ENCODE data around the gene ACVR1. TPM values are rescaled to one million over a fixed set of nuclear protein-coding genes. Genes with fewer than 3 reads are reported as not detected.

Gene ACVR1
- total and polyA plus RNA-seq, 2 experiments from 2014 or later, result 8.9 to 21.5 TPM

DNA sequence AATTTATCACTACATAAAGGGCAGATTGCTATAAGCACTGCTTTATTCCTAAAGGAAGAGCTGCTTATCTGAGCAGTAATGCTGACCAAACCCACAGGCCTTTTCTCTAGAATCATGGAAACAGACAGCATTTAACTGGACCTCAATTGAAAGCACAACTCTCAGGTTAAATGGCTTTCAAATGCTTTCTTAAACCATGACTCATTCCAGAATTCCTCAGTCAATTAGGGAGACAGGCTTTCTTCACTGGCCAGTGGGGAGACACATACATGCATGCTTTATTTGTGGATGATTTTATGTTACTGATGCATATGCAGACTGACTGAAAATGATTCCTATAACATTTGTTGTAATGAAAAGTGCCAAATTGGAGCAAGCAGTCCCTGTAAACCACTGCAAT, 114.6 kb downstream of the ACVR1 start:
- Histone ChIP-seq H3K27me3 (ENCODE audit: insufficient read depth) (no peaks in the 10 kb centered on the region), H3K9me2 (ENCODE audit: insufficient read depth) (0 out of 2 replicates have a peak, but pooled peaks cover 5% of the 10 kb centered on the region), H2AFZ (no peak overlapping the region), H4K20me1 (replicated peaks; ENCODE audit: insufficient read depth) (no peaks in the 10 kb centered on the region), H3K27ac (ENCODE audit: low read depth) (peak overlapping the region; percentile 51), H3K4me1 (ENCODE audit: insufficient read depth) (peaks cover 26% of the 10 kb centered on the region), H3K79me2 (replicated peaks; ENCODE audit: insufficient read depth) (peaks cover 15% of the 10 kb centered on the region), H3K4me2 (0 out of 2 replicates have a peak overlapping the region, but pooled peaks have one; percentile 17), H3K36me3 (ENCODE audit: insufficient read depth) (peaks cover 3% of the 10 kb centered on the region; the same call in 1 of the 2 replicates), H3F3A (replicated peaks; ENCODE audit: low read depth) (no peaks in the 10 kb centered on the region), H3K4me3 (no peak overlapping the region)
- ATAC-seq, result peak; percentile 41; the same call in 2 of the 3 replicates
- no peak overlapping the region for H3K4me3 Mint-ChIP-seq
- H3K27ac Mint-ChIP-seq, result no peak overlapping the region
- H3K36me3 Mint-ChIP-seq (ENCODE audit: low read depth), result peaks cover 50% of the 10 kb centered on the region
- no peak for TF ChIP-seq STAT1 (IDR thresholded peaks at IDR 0.05; ENCODE audit: unreplicated experiment)
- TF ChIP-seq POLR2AphosphoS5 (IDR thresholded peaks at IDR 0.05; ENCODE audit: low read depth), result no peak
- no peak for TF ChIP-seq ZNF462 (CRISPR knock-in tag; IDR thresholded peaks at IDR 0.05)
- no peak for TF ChIP-seq ETS1 (IDR thresholded peaks at IDR 0.05)
- no peak for TF ChIP-seq EZH2 (IDR thresholded peaks at IDR 0.05; ENCODE audit: low read depth, unreplicated experiment)
- TF ChIP-seq JUNB (IDR thresholded peaks at IDR 0.05; ENCODE audit: unreplicated experiment), result no peak
- no peak for TF ChIP-seq EZH2phosphoT487 (IDR thresholded peaks at IDR 0.05; ENCODE audit: unreplicated experiment)
- TF ChIP-seq, protein P1, sequence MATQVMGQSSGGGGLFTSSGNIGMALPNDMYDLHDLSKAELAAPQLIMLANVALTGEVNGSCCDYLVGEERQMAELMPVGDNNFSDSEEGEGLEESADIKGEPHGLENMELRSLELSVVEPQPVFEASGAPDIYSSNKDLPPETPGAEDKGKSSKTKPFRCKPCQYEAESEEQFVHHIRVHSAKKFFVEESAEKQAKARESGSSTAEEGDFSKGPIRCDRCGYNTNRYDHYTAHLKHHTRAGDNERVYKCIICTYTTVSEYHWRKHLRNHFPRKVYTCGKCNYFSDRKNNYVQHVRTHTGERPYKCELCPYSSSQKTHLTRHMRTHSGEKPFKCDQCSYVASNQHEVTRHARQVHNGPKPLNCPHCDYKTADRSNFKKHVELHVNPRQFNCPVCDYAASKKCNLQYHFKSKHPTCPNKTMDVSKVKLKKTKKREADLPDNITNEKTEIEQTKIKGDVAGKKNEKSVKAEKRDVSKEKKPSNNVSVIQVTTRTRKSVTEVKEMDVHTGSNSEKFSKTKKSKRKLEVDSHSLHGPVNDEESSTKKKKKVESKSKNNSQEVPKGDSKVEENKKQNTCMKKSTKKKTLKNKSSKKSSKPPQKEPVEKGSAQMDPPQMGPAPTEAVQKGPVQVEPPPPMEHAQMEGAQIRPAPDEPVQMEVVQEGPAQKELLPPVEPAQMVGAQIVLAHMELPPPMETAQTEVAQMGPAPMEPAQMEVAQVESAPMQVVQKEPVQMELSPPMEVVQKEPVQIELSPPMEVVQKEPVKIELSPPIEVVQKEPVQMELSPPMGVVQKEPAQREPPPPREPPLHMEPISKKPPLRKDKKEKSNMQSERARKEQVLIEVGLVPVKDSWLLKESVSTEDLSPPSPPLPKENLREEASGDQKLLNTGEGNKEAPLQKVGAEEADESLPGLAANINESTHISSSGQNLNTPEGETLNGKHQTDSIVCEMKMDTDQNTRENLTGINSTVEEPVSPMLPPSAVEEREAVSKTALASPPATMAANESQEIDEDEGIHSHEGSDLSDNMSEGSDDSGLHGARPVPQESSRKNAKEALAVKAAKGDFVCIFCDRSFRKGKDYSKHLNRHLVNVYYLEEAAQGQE (IDR thresholded peaks at IDR 0.05; ENCODE audit: unreplicated experiment), result no peak
- no peak for TF ChIP-seq ZNF114 (CRISPR knock-in tag; IDR thresholded peaks at IDR 0.05)
- TF ChIP-seq, protein P2, sequence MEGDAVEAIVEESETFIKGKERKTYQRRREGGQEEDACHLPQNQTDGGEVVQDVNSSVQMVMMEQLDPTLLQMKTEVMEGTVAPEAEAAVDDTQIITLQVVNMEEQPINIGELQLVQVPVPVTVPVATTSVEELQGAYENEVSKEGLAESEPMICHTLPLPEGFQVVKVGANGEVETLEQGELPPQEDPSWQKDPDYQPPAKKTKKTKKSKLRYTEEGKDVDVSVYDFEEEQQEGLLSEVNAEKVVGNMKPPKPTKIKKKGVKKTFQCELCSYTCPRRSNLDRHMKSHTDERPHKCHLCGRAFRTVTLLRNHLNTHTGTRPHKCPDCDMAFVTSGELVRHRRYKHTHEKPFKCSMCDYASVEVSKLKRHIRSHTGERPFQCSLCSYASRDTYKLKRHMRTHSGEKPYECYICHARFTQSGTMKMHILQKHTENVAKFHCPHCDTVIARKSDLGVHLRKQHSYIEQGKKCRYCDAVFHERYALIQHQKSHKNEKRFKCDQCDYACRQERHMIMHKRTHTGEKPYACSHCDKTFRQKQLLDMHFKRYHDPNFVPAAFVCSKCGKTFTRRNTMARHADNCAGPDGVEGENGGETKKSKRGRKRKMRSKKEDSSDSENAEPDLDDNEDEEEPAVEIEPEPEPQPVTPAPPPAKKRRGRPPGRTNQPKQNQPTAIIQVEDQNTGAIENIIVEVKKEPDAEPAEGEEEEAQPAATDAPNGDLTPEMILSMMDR (conservative IDR thresholded peaks at IDR 0.05; ENCODE audit: low read depth in 2 of 2), result no peak
- TF ChIP-seq CREB1 (CRISPR knock-in tag; IDR thresholded peaks at IDR 0.05; ENCODE audit: low read depth), result no peak
- TF ChIP-seq NANOG (IDR thresholded peaks at IDR 0.05; ENCODE audit: borderline replicate concordance), result no peak
- no peak for TF ChIP-seq ZNF331 (CRISPR knock-in tag; IDR thresholded peaks at IDR 0.05; ENCODE audit: low read depth)
- peaks cover 37% of the 10 kb centered on the region for H3K4me1 Mint-ChIP-seq
- peaks cover 3% of the 10 kb centered on the region for H3K27me3 Mint-ChIP-seq (ENCODE audit: insufficient read depth, low read depth, poor library complexity)
- H3K9me3 Mint-ChIP-seq, result peaks cover 12% of the 10 kb centered on the region
- peak; percentile 45 for DNase-seq (ENCODE audit: low spot score)

Data from GM23338 (cell line).